Thyroid gland (tissue), 4 donors: ENCODE results near the gene OR4L1. TPM values are rescaled to one million over a fixed set of nuclear protein-coding genes. Genes with fewer than 3 reads are reported as not detected.

Experiments
- DNase-seq, 2 donors: peaks; one replicate each; pipeline ENCODE4 v3.0.0-alpha.2; 2019
- H3K27ac ChIP-seq, 3 donors: fragments of 200-600 bp; sonication (generic); 1 replicate in 2 of 3; 2 replicates in 1 of 3; pipeline ENCODE4 v1.5.1; 2016 to 2019; ENCODE audit warnings: mild to moderate bottlenecking in 1 of 3, moderate library complexity in 1 of 3
- H3K27me3 ChIP-seq: fragments of 200-600 bp; sonication (generic); one replicate; pipeline ENCODE4 v1.5.1; 2019
- H3K36me3 ChIP-seq, 2 donors: fragments of 200-600 bp; sonication (generic); one replicate each; pipeline ENCODE4 v1.5.1; 2016 to 2019
- H3K4me1 ChIP-seq, 2 donors: fragments of 200-600 bp; sonication (generic); one replicate each; pipeline ENCODE4 v1.5.1; 2017 to 2019
- H3K4me3 ChIP-seq, 3 donors: fragments of 200-600 bp; sonication (generic); replicated peaks in 1 of 3; 1 replicate in 2 of 3; 2 replicates in 1 of 3; pipeline ENCODE4 v1.5.1; 2016; ENCODE audit warnings: mild to moderate bottlenecking in 1 of 3
- H3K9me3 ChIP-seq: fragments of 200-600 bp; sonication (generic); one replicate; pipeline ENCODE4 v1.5.1; 2017
- CTCF ChIP-seq, 6 experiments: fragments of 200-600 bp in 3 of 6; fragments of 450-650 bp in 3 of 6; sonication (generic) in 3 of 6; IDR thresholded peaks; one replicate each; pipeline ENCODE4 v1.5.1; 2016 to 2019; ENCODE audit warnings: antibody characterized with exemption in 6 of 6, mild to moderate bottlenecking in 2 of 6, inconsistent platforms in 1 of 6, moderate library complexity in 1 of 6
- POLR2A ChIP-seq, 2 donors: fragments of 450-650 bp; IDR thresholded peaks; one replicate each; pipeline ENCODE4 v1.6.1; 2017; ENCODE audit warnings: antibody characterized with exemption in 2 of 2, mild to moderate bottlenecking in 2 of 2, moderate library complexity in 1 of 2
- WGBS, 2 donors: methylation state at CpG; one replicate each; pipeline ENCODE4 v1.1.5; 2017; 5-methylcytosine and 5-hydroxymethylcytosine counted together
- intact Hi-C: fragments of 100-400 bp; cut with DNase I; formaldehyde crosslinking; loops from one replicate; pipeline ENCODE4 v1.15.1; 2023
- small RNA-seq: library from RNA; depleted of rRNA; stranded (forward); fragments of <200 nt; gene quantifications from one replicate; pipeline ENCODE3, GENCODE V24; 2016
- total RNA-seq, 4 donors: library from RNA; depleted of rRNA; stranded (reverse); fragments of >200 nt; gene quantifications; one replicate each; pipeline ENCODE4 v1.2.3, GENCODE V29; 2016

The OR4L1 gene
- total RNA-seq, 4 donors from 2014 or later = not detected

DNA sequence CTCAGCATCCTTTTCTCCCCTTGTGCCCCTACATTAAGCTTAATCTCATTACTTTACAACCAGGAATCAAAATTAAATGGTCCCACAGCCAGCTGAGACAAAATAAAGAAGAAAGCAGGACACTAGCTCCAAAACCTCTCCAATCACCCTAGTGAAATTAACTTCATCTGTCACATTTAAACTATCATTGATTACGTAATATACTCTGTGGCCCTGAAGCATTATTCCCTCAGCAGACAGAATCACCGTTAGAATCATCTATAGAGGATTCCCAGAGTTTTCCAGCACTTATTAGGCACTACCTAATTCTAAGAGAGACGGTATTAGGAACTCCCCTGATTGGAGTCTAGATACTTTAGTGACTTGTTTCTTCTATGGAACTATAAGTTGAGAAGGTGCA lies 50.6 kb downstream of the OR4L1 start, which contains the start of gene OR4K17:
Gene OR4K17, plus strand, starts transcription at position 302 of the 400 bp plus-strand sequence. CDS start 6,761 bp downstream, outside the sequence.
- TF ChIP-seq POLR2A (IDR thresholded peaks at IDR 0.05) = no peak
- TF ChIP-seq CTCF (IDR thresholded peaks at IDR 0.05) = no peak
- no peaks in the 10 kb centered on the region for H3K36me3 ChIP-seq
- H3K9me3 ChIP-seq = no peaks in the 10 kb centered on the region
- no peak within 1 kb of the TSS for H3K27ac ChIP-seq
- no peak for DNase-seq
- H3K4me1 ChIP-seq = no peaks in the 10 kb centered on the region
- intact Hi-C loops = no loop called here
- no peaks in the 10 kb centered on the region for H3K27me3 ChIP-seq
- 49 to 64% methylated on average over 3 of the region's 3 CpGs for WGBS, 2 donors
- no peak within 1 kb of the TSS for H3K4me3 ChIP-seq

Small RNA genes lying within 50 kb of the gene (small RNA-seq; reads per million reads assigned to genes)
- not detected for gene RNA5SP380

Other genes starting within 250 kb of the OR4L1 start
- gene OR4K2, start 184.9 kb upstream of the OR4L1 start, total RNA-seq = not detected
- gene OR4K5, start 139.4 kb upstream of the OR4L1 start, total RNA-seq = not detected
- gene OR4K1, start 129.1 kb upstream of the OR4L1 start, total RNA-seq = not detected
- gene OR4K15, start 84.5 kb upstream of the OR4L1 start, total RNA-seq = not detected
- gene OR4Q2, start 57.9 kb upstream of the OR4L1 start, total RNA-seq = not detected
- gene OR4K14, start 40.7 kb upstream of the OR4L1 start, total RNA-seq = not detected
- gene OR4K13, start 24.0 kb upstream of the OR4L1 start, total RNA-seq = not detected
- not detected for gene OR4K17, start 50.7 kb downstream of the OR4L1 start, total RNA-seq
- not detected for gene OR4N5, start 78.8 kb downstream of the OR4L1 start, total RNA-seq
- not detected for gene OR11G2, start 130.9 kb downstream of the OR4L1 start, total RNA-seq
- gene OR11H6, start 163.7 kb downstream of the OR4L1 start, total RNA-seq = not detected
- not detected for gene OR11H7, start 168.9 kb downstream of the OR4L1 start, total RNA-seq
- gene OR11H4, start 179.2 kb downstream of the OR4L1 start, total RNA-seq = not detected
- 10 to 100 TPM; 15.9 to 44.2 (median 19.2) TPM for gene TTC5, start 245.9 kb downstream of the OR4L1 start, total RNA-seq